Measurements from ENCODE around the gene HTR3A. TPM values are rescaled to one million over a fixed set of nuclear protein-coding genes. Genes with fewer than 3 reads are reported as not detected.

The HTR3A gene
- total and polyA plus RNA-seq, 2 experiments from 2014 or later, result 5.8 to 8.1 TPM

DNA sequence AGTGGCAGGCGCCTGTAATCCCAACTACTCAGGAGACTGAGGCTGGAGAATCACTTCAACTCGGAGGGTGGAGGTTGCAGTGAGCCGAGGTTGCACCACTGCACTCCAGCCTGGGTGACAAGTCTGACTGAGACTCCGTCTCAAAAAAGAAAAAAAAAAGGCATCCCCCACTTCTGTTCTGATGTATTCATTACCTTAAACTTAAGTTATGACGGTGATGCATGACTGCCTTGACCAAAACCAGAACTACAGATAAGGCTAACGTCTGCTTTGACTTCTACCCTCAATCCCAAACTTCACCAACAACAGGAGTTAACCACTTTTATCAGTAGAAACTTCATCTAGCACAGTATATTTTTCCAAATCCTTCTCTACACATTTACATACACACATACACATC is 9.9 kb downstream of the HTR3A start:
- H3K4me3 Mint-ChIP-seq, result no peak overlapping the region
- H3K4me1 Mint-ChIP-seq, result no peaks in the 10 kb centered on the region
- no peaks in the 10 kb centered on the region; the same call in 2 of the 3 replicates for H3K9me3 Mint-ChIP-seq
- ATAC-seq (no peak), DNase-seq (ENCODE audit: low spot score) (no peak)
- no peak overlapping the region for H3K4me2 ChIP-seq
- H3K27me3 ChIP-seq (ENCODE audit: insufficient read depth), result no peaks in the 10 kb centered on the region
- no peaks in the 10 kb centered on the region for H3K4me1 ChIP-seq (ENCODE audit: insufficient read depth)
- no peaks in the 10 kb centered on the region for H3K36me3 ChIP-seq (ENCODE audit: insufficient read depth)
- H2AFZ ChIP-seq, result no peak overlapping the region
- H3K4me3 ChIP-seq, result no peak overlapping the region
- no peaks in the 10 kb centered on the region for H3F3A ChIP-seq (replicated peaks; ENCODE audit: low read depth)
- H3K36me3 Mint-ChIP-seq (ENCODE audit: low read depth), result no peaks in the 10 kb centered on the region
- no peak overlapping the region for H3K27ac ChIP-seq (ENCODE audit: low read depth)
- no peaks in the 10 kb centered on the region for H4K20me1 ChIP-seq (replicated peaks; ENCODE audit: insufficient read depth)
- peaks cover 9% of the 10 kb centered on the region for H3K27me3 Mint-ChIP-seq (ENCODE audit: insufficient read depth, low read depth, poor library complexity)
- no peak overlapping the region for H3K27ac Mint-ChIP-seq
- no peaks in the 10 kb centered on the region for H3K79me2 ChIP-seq (replicated peaks; ENCODE audit: insufficient read depth)
- TF ChIP-seq EZH2phosphoT487 (IDR thresholded peaks at IDR 0.05; ENCODE audit: unreplicated experiment) (no peak), CREB1 (CRISPR knock-in tag; IDR thresholded peaks at IDR 0.05; ENCODE audit: low read depth) (no peak), EZH2 (IDR thresholded peaks at IDR 0.05; ENCODE audit: low read depth, unreplicated experiment) (no peak)
- no peaks in the 10 kb centered on the region for H3K9me2 ChIP-seq (ENCODE audit: insufficient read depth)

DNA sequence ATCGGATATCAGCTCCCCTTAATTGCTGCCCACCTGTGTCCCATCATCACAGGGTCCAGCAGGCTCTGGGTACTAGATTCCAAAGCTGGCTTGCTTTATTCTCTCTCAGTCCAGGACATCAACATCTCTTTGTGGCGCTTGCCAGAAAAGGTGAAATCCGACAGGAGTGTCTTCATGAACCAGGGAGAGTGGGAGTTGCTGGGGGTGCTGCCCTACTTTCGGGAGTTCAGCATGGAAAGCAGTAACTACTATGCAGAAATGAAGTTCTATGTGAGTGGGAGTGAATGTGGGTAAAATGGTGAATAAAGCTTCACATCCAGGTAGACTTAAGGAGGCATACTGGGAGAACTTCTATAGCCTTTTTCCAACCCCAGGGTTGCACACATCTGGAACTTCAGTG is 11.0 kb downstream of the HTR3A start:
- Histone ChIP-seq H3K27me3 (ENCODE audit: insufficient read depth) (no peaks in the 10 kb centered on the region), H4K20me1 (replicated peaks; ENCODE audit: insufficient read depth) (no peaks in the 10 kb centered on the region), H3K36me3 (ENCODE audit: insufficient read depth) (no peaks in the 10 kb centered on the region), H2AFZ (no peak overlapping the region), H3K9me2 (ENCODE audit: insufficient read depth) (no peaks in the 10 kb centered on the region), H3K4me2 (no peak overlapping the region), H3K4me1 (ENCODE audit: insufficient read depth) (no peaks in the 10 kb centered on the region), H3K4me3 (no peak overlapping the region), H3F3A (replicated peaks; ENCODE audit: low read depth) (no peaks in the 10 kb centered on the region), H3K79me2 (replicated peaks; ENCODE audit: insufficient read depth) (no peaks in the 10 kb centered on the region), H3K27ac (ENCODE audit: low read depth) (no peak overlapping the region)
- DNase-seq (ENCODE audit: low spot score) (no peak), ATAC-seq (no peak)
- TF ChIP-seq STAT1 (IDR thresholded peaks at IDR 0.05; ENCODE audit: unreplicated experiment) (no peak), NANOG (IDR thresholded peaks at IDR 0.05; ENCODE audit: borderline replicate concordance) (no peak), ZNF462 (CRISPR knock-in tag; IDR thresholded peaks at IDR 0.05) (no peak)
- H3K27me3 Mint-ChIP-seq (ENCODE audit: insufficient read depth, low read depth, poor library complexity), result peaks cover 9% of the 10 kb centered on the region
- no peaks in the 10 kb centered on the region for H3K4me1 Mint-ChIP-seq
- no peak overlapping the region for H3K4me3 Mint-ChIP-seq
- no peak overlapping the region for H3K27ac Mint-ChIP-seq
- H3K9me3 Mint-ChIP-seq, result no peaks in the 10 kb centered on the region
- no peaks in the 10 kb centered on the region for H3K36me3 Mint-ChIP-seq (ENCODE audit: low read depth)
